ENCODE data around the gene KRTAP10-3. TPM values are rescaled to one million over a fixed set of nuclear protein-coding genes. Genes with fewer than 3 reads are reported as not detected.
A peak's percentile ranks its signal among the peaks of the same experiment; 100 is the strongest.

Gene KRTAP10-3
- total and polyA plus RNA-seq, 3 experiments from 2014 or later: not detected

GRCh38 chr21:44535963-44536362 is 22.6 kb downstream of the KRTAP10-3 start:
- Mint-ChIP-seq H3K4me1 (no peaks in the 10 kb centered on the region), H3K27me3 (peaks cover under 1 to 12% of the 10 kb centered on the region in 2 donors), H3K36me3 (peaks cover 0 to 5% (median 0%) of the 10 kb centered on the region in 3 donors), H3K4me3 (no peak overlapping the region), H3K27ac (no peak overlapping the region), H3K9me3 (no peaks in the 10 kb centered on the region)
- Histone ChIP-seq H3K36me3 (ENCODE audit: insufficient read depth, low read length) (no peaks in the 10 kb centered on the region), H3K27me3 (ENCODE audit: insufficient read depth, low read length, poor library complexity, severe bottlenecking) (no peaks in the 10 kb centered on the region), H3K4me3 (ENCODE audit: low read length) (no peak overlapping the region), H3K4me1 (ENCODE audit: insufficient read depth, low read length) (no peaks in the 10 kb centered on the region), H3K9me3 (ENCODE audit: low read length) (no peaks in the 10 kb centered on the region), H3K27ac (ENCODE audit: low read depth, low read length) (no peak overlapping the region)
- no peak for DNase-seq
- ChIA-PET CTCF (interaction anchor here (1.0 to 2.0 kb wide), 3 partner anchors 11 to 257 kb away, joined by 3 to 6 read pairs (median 4); no protein-coding TSS in a partner anchor), POLR2A (no interaction called here)

- Histone ChIP-seq H3K36me3 (ENCODE audit: insufficient read depth, low read length) (no peaks in the 10 kb centered on the region), H3K27ac (ENCODE audit: low read depth, low read length) (no peak overlapping the region), H3K27me3 (ENCODE audit: insufficient read depth, low read length, poor library complexity, severe bottlenecking) (no peaks in the 10 kb centered on the region), H3K4me1 (ENCODE audit: insufficient read depth, low read length) (no peaks in the 10 kb centered on the region), H3K4me3 (ENCODE audit: low read length) (no peak overlapping the region), H3K9me3 (ENCODE audit: low read length) (no peaks in the 10 kb centered on the region)
- Mint-ChIP-seq H3K27ac (no peak overlapping the region), H3K4me1 (no peaks in the 10 kb centered on the region), H3K4me3 (no peak overlapping the region), H3K9me3 (no peaks in the 10 kb centered on the region), H3K27me3 (peaks cover 0 to 19% of the 10 kb centered on the region in 2 donors), H3K36me3 (peaks cover 0 to 5% (median 0%) of the 10 kb centered on the region in 3 donors)
- no peak for DNase-seq
- ChIA-PET CTCF (no interaction called here), POLR2A (no interaction called here)
These were observed 23.9 kb downstream of the KRTAP10-3 start for GRCh38 chr21:44534688-44535087.

- Mint-ChIP-seq H3K9me3 (no peaks in the 10 kb centered on the region), H3K36me3 (peaks cover 0 to 5% (median 0%) of the 10 kb centered on the region in 3 donors), H3K4me3 (no peak overlapping the region), H3K27me3 (peaks cover 0 to 19% of the 10 kb centered on the region in 2 donors), H3K4me1 (no peaks in the 10 kb centered on the region), H3K27ac (no peak overlapping the region)
- no peak overlapping the region for H3K27ac ChIP-seq (ENCODE audit: low read depth, low read length)
- no peaks in the 10 kb centered on the region for H3K27me3 ChIP-seq (ENCODE audit: insufficient read depth, low read length, poor library complexity, severe bottlenecking)
- H3K9me3 ChIP-seq (ENCODE audit: low read length): no peaks in the 10 kb centered on the region
- ChIA-PET POLR2A (no interaction called here), CTCF (no interaction called here)
- H3K36me3 ChIP-seq (ENCODE audit: insufficient read depth, low read length): no peaks in the 10 kb centered on the region
- H3K4me3 ChIP-seq (ENCODE audit: low read length): no peak overlapping the region
- DNase-seq: no peak
- no peaks in the 10 kb centered on the region for H3K4me1 ChIP-seq (ENCODE audit: insufficient read depth, low read length)
These were observed 24.5 kb downstream of the KRTAP10-3 start for GRCh38 chr21:44533891-44534627.

- ChIA-PET POLR2A (no interaction called here), CTCF (no interaction called here)
- peaks cover 0 to 19% of the 10 kb centered on the region in 2 donors for H3K27me3 Mint-ChIP-seq
- DNase-seq: no peak
- Histone ChIP-seq H3K27me3 (ENCODE audit: insufficient read depth, low read length, poor library complexity, severe bottlenecking) (no peaks in the 10 kb centered on the region), H3K4me1 (ENCODE audit: insufficient read depth, low read length) (no peaks in the 10 kb centered on the region), H3K4me3 (ENCODE audit: low read length) (no peak overlapping the region), H3K27ac (ENCODE audit: low read depth, low read length) (no peak overlapping the region), H3K36me3 (ENCODE audit: insufficient read depth, low read length) (no peaks in the 10 kb centered on the region), H3K9me3 (ENCODE audit: low read length) (no peaks in the 10 kb centered on the region)
- H3K9me3 Mint-ChIP-seq: no peaks in the 10 kb centered on the region
- H3K36me3 Mint-ChIP-seq: peaks cover 0 to 5% (median 0%) of the 10 kb centered on the region in 3 donors
- no peaks in the 10 kb centered on the region for H3K4me1 Mint-ChIP-seq
- peak overlapping the region in 1 of 8 donors; percentile 60 for H3K27ac Mint-ChIP-seq
- H3K4me3 Mint-ChIP-seq: no peak overlapping the region
These were observed 25.3 kb downstream of the KRTAP10-3 start for GRCh38 chr21:44533121-44533890.

GRCh38 chr21:44532712-44533111 is 25.9 kb downstream of the KRTAP10-3 start:
- no peak overlapping the region for H3K27ac ChIP-seq (ENCODE audit: low read depth, low read length)
- no peak for DNase-seq
- H3K36me3 Mint-ChIP-seq: peaks cover 0 to 5% (median 0%) of the 10 kb centered on the region in 3 donors
- no peak overlapping the region for H3K4me3 Mint-ChIP-seq
- H3K4me1 ChIP-seq (ENCODE audit: insufficient read depth, low read length): no peaks in the 10 kb centered on the region
- H3K9me3 Mint-ChIP-seq: no peaks in the 10 kb centered on the region
- peaks cover 1 to 19% of the 10 kb centered on the region in 2 donors for H3K27me3 Mint-ChIP-seq
- no peak overlapping the region for H3K4me3 ChIP-seq (ENCODE audit: low read length)
- H3K9me3 ChIP-seq (ENCODE audit: low read length): no peaks in the 10 kb centered on the region
- no peaks in the 10 kb centered on the region for H3K36me3 ChIP-seq (ENCODE audit: insufficient read depth, low read length)
- no peaks in the 10 kb centered on the region for H3K4me1 Mint-ChIP-seq
- no peaks in the 10 kb centered on the region for H3K27me3 ChIP-seq (ENCODE audit: insufficient read depth, low read length, poor library complexity, severe bottlenecking)
- H3K27ac Mint-ChIP-seq: no peak overlapping the region
- ChIA-PET POLR2A (no interaction called here), CTCF (no interaction called here)

- peaks cover 1 to 12% of the 10 kb centered on the region in 2 donors for H3K27me3 Mint-ChIP-seq
- H3K27ac Mint-ChIP-seq: peak overlapping the region in 1 of 8 donors; percentile 50
- no peak overlapping the region for H3K27ac ChIP-seq (ENCODE audit: low read depth, low read length)
- no peak overlapping the region for H3K4me3 ChIP-seq (ENCODE audit: low read length)
- CTCF ChIA-PET: no interaction called here
- POLR2A ChIA-PET: no interaction called here
- H3K27me3 ChIP-seq (ENCODE audit: insufficient read depth, low read length, poor library complexity, severe bottlenecking): no peaks in the 10 kb centered on the region
- no peaks in the 10 kb centered on the region for H3K4me1 Mint-ChIP-seq
- no peaks in the 10 kb centered on the region for H3K36me3 ChIP-seq (ENCODE audit: insufficient read depth, low read length)
- H3K4me3 Mint-ChIP-seq: no peak overlapping the region
- H3K4me1 ChIP-seq (ENCODE audit: insufficient read depth, low read length): no peaks in the 10 kb centered on the region
- no peaks in the 10 kb centered on the region for H3K9me3 ChIP-seq (ENCODE audit: low read length)
- DNase-seq: no peak
- no peaks in the 10 kb centered on the region for H3K9me3 Mint-ChIP-seq
- no peaks in the 10 kb centered on the region for H3K36me3 Mint-ChIP-seq
These were observed 26.7 kb downstream of the KRTAP10-3 start for GRCh38 chr21:44531606-44532564.

- Mint-ChIP-seq H3K27me3 (peaks cover 1 to 12% of the 10 kb centered on the region in 2 donors), H3K36me3 (no peaks in the 10 kb centered on the region), H3K9me3 (no peaks in the 10 kb centered on the region), H3K4me1 (no peaks in the 10 kb centered on the region), H3K4me3 (no peak overlapping the region), H3K27ac (no peak overlapping the region)
- no peak for DNase-seq
- ChIA-PET CTCF (no interaction called here), POLR2A (no interaction called here)
- H3K27me3 ChIP-seq (ENCODE audit: insufficient read depth, low read length, poor library complexity, severe bottlenecking): no peaks in the 10 kb centered on the region
- no peaks in the 10 kb centered on the region for H3K9me3 ChIP-seq (ENCODE audit: low read length)
- H3K4me3 ChIP-seq (ENCODE audit: low read length): no peak overlapping the region
- H3K36me3 ChIP-seq (ENCODE audit: insufficient read depth, low read length): no peaks in the 10 kb centered on the region
- no peaks in the 10 kb centered on the region for H3K4me1 ChIP-seq (ENCODE audit: insufficient read depth, low read length)
- no peak overlapping the region for H3K27ac ChIP-seq (ENCODE audit: low read depth, low read length)
These were observed 27.5 kb downstream of the KRTAP10-3 start for GRCh38 chr21:44530903-44531605.
